Measurements from ENCODE around the gene MGARP. TPM values are rescaled to one million over a fixed set of nuclear protein-coding genes. Genes with fewer than 3 reads are reported as not detected.
A peak's percentile ranks its signal among the peaks of the same experiment; 100 is the strongest.

MGARP gene
- total and polyA plus RNA-seq, 9 of the 15 experiments (the other 6 are each of a cell fraction or from before 2014, with no cell fraction given) = 0.11 to 0.45 (median 0.23) TPM; not detected in 4

DNA sequence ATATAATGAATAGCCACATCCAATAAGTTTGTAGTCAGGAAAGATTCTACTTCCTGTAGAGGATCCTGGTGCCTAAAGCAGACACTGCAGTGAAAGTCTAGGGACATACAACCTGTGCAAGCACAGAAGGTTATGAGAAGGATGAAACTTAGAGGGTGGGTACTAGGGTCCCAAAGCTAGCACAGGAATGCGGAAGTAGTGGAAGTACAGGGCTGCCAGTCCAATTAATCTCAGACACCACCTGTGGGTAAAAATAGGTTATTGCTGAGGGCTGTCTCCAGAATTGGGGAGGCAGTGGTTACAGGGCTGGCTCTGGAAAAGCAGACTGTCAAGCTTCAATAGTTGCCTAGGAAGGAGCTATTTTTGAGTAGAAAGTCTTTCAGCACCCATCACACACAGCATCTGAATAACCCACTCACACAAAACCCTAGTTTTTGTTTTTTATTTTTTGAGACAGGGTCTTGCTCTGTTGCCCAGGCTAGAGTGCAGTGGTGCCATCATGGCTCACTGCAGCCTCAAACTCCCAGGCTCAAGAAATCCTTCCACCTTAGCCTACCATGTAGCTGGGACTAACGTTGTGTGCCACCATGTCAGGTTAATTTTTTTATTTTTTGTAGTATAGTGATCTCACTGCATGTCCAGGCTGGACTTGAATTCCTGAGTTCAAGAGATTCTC lies 52.2 kb downstream of the MGARP start (continued):
- TF ChIP-seq, protein P1, sequence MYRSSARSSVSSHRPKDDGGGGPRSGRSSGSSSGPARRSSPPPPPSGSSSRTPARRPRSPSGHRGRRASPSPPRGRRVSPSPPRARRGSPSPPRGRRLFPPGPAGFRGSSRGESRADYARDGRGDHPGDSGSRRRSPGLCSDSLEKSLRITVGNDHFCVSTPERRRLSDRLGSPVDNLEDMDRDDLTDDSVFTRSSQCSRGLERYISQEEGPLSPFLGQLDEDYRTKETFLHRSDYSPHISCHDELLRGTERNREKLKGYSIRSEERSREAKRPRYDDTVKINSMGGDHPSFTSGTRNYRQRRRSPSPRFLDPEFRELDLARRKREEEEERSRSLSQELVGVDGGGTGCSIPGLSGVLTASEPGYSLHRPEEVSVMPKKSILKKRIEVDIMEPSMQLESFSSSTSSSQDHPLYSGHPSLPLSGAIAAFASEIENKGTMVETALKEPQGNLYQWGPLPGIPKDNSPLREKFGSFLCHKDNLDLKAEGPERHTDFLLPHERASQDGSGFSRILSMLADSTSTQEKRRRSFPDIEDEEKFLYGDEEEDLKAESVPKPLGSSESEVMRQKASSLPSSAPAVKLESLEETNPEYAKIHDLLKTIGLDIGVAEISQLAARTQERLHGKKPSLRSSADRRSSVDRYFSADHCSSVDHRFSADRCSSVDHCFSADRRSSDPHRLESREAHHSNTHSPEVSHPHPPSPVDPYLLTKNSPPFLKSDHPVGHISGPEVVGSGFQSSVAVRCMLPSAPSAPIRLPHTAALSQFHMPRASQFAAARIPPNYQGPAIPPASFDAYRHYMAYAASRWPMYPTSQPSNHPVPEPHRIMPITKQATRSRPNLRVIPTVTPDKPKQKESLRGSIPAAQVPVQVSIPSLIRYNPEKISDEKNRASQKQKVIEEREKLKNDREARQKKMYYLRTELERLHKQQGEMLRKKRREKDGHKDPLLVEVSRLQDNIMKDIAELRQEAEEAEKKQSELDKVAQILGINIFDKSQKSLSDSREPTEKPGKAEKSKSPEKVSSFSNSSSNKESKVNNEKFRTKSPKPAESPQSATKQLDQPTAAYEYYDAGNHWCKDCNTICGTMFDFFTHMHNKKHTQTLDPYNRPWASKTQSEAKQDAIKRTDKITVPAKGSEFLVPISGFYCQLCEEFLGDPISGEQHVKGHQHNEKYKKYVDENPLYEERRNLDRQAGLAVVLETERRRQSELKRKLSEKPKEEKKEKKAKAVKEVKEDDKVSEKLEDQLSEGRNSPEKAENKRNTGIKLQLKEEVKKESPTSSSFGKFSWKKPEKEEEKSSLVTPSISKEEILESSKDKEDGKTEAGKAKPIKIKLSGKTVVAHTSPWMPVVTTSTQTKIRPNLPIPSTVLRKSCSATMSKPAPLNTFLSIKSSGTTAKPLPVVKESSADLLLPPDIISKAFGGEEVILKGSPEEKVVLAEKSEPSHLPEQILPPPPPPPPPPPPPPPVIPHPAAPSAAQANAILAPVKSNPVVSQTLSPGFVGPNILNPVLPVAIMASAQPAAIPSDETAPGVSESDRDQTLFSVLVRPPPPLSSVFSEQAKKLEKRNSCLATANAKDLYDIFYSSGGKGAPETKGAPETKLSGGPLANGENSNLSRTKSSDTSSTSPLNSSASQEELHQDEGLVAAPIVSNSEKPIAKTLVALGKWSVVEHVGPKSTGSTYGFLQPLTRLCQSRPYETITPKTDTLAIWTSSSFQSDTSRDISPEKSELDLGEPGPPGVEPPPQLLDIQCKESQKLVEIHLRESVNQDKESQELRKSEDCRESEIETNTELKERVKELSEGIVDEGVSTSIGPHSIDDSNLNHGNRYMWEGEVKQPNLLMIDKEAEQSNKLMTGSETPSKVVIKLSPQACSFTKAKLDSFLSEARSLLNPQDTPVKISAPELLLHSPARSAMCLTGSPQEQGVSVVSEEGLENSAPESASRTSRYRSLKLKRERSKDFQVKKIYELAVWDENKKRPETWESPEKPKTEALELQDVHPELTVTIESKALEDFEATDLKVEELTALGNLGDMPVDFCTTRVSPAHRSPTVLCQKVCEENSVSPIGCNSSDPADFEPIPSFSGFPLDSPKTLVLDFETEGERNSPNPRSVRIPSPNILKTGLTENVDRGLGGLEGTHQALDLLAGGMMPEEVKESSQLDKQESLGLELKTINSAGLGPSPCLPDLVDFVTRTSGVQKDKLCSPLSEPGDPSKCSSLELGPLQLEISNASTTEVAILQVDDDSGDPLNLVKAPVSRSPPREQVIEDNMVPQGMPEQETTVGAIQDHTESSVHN (IDR thresholded peaks at IDR 0.05; ENCODE audit: borderline replicate concordance in 1 of 2, low read depth in 1 of 2) = no peak
- TF ChIP-seq TEAD1 (CRISPR knock-in tag; IDR thresholded peaks at IDR 0.05) (peak; percentile 95 to 96), IFI16 (CRISPR knock-in tag; IDR thresholded peaks at IDR 0.05) (no peak), PTTG1 (tag; IDR thresholded peaks at IDR 0.05; ENCODE audit: low read depth) (no peak), ZBTB8A (IDR thresholded peaks at IDR 0.05; ENCODE audit: partially characterized antibody) (no peak)
- TF ChIP-seq, protein P2, sequence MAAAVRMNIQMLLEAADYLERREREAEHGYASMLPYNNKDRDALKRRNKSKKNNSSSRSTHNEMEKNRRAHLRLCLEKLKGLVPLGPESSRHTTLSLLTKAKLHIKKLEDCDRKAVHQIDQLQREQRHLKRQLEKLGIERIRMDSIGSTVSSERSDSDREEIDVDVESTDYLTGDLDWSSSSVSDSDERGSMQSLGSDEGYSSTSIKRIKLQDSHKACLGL (CRISPR knock-in tag; IDR thresholded peaks at IDR 0.05; ENCODE audit: borderline replicate concordance, poor library complexity, severe bottlenecking) = no peak
- TF ChIP-seq, protein P3, sequence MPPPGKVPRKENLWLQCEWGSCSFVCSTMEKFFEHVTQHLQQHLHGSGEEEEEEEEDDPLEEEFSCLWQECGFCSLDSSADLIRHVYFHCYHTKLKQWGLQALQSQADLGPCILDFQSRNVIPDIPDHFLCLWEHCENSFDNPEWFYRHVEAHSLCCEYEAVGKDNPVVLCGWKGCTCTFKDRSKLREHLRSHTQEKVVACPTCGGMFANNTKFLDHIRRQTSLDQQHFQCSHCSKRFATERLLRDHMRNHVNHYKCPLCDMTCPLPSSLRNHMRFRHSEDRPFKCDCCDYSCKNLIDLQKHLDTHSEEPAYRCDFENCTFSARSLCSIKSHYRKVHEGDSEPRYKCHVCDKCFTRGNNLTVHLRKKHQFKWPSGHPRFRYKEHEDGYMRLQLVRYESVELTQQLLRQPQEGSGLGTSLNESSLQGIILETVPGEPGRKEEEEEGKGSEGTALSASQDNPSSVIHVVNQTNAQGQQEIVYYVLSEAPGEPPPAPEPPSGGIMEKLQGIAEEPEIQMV (tag; conservative IDR thresholded peaks at IDR 0.05; ENCODE audit: low read depth) = no peak
- TF ChIP-seq, protein P4, sequence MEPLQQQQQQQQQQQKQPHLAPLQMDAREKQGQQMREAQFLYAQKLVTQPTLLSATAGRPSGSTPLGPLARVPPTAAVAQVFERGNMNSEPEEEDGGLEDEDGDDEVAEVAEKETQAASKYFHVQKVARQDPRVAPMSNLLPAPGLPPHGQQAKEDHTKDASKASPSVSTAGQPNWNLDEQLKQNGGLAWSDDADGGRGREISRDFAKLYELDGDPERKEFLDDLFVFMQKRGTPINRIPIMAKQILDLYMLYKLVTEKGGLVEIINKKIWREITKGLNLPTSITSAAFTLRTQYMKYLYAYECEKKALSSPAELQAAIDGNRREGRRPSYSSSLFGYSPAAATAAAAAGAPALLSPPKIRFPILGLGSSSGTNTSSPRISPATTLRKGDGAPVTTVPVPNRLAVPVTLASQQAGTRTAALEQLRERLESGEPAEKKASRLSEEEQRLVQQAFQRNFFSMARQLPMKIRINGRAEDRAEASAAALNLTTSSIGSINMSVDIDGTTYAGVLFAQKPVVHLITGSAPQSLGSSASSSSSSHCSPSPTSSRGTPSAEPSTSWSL (CRISPR knock-in tag; IDR thresholded peaks at IDR 0.05; ENCODE audit: borderline replicate concordance) = no peak
- TF ChIP-seq, protein P5, sequence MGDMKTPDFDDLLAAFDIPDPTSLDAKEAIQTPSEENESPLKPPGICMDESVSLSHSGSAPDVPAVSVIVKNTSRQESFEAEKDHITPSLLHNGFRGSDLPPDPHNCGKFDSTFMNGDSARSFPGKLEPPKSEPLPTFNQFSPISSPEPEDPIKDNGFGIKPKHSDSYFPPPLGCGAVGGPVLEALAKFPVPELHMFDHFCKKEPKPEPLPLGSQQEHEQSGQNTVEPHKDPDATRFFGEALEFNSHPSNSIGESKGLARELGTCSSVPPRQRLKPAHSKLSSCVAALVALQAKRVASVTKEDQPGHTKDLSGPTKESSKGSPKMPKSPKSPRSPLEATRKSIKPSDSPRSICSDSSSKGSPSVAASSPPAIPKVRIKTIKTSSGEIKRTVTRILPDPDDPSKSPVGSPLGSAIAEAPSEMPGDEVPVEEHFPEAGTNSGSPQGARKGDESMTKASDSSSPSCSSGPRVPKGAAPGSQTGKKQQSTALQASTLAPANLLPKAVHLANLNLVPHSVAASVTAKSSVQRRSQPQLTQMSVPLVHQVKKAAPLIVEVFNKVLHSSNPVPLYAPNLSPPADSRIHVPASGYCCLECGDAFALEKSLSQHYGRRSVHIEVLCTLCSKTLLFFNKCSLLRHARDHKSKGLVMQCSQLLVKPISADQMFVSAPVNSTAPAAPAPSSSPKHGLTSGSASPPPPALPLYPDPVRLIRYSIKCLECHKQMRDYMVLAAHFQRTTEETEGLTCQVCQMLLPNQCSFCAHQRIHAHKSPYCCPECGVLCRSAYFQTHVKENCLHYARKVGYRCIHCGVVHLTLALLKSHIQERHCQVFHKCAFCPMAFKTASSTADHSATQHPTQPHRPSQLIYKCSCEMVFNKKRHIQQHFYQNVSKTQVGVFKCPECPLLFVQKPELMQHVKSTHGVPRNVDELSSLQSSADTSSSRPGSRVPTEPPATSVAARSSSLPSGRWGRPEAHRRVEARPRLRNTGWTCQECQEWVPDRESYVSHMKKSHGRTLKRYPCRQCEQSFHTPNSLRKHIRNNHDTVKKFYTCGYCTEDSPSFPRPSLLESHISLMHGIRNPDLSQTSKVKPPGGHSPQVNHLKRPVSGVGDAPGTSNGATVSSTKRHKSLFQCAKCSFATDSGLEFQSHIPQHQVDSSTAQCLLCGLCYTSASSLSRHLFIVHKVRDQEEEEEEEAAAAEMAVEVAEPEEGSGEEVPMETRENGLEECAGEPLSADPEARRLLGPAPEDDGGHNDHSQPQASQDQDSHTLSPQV (IDR thresholded peaks at IDR 0.05) = 0 out of 2 replicates have a peak, but pooled peaks have one; percentile 35

Measured in K562 (cell line).